Epithelial cell of esophagus (primary cell): ENCODE results near the gene STUM.

Experiments
- DNase-seq: peaks from one replicate; pipeline ENCODE4 v3.0.0; 2010; ENCODE audit warnings: low read depth
- H3K4me3 ChIP-seq: 2 replicates; pipeline ENCODE4 v1.5.1; 2011; ENCODE audit warnings: mild to moderate bottlenecking, low read length, control low read depth
- CTCF ChIP-seq: IDR thresholded peaks from 2 replicates; pipeline ENCODE4 v1.5.1; 2011; ENCODE audit warnings: low read depth, mild to moderate bottlenecking, low read length, control low read depth, inconsistent platforms; ENCODE audit not compliant: insufficient read depth; ENCODE audit errors: missing control alignments

The STUM gene

GRCh38 chr1:226618380-226618779 is 69.8 kb downstream of the STUM start:
- H3K4me3 ChIP-seq = no peak overlapping the region
- no peak for TF ChIP-seq CTCF
- DNase-seq = no peak

- no peak overlapping the region for H3K4me3 ChIP-seq
- TF ChIP-seq CTCF = no peak
- DNase-seq = no peak
Observed at GRCh38 chr1:226619031-226619430, 70.5 kb downstream of the STUM start.

GRCh38 chr1:226622012-226622411 is 73.4 kb downstream of the STUM start:
- no peak overlapping the region for H3K4me3 ChIP-seq
- TF ChIP-seq CTCF = no peak
- no peak for DNase-seq

GRCh38 chr1:226624526-226624925 is 76.0 kb downstream of the STUM start:
- DNase-seq = peak; percentile 95
- no peak overlapping the region for H3K4me3 ChIP-seq
- TF ChIP-seq CTCF = no peak

GRCh38 chr1:226625326-226625725 is 76.8 kb downstream of the STUM start:
- no peak for TF ChIP-seq CTCF
- DNase-seq = no peak
- no peak overlapping the region for H3K4me3 ChIP-seq

- H3K4me3 ChIP-seq = no peak overlapping the region
- no peak for DNase-seq
- TF ChIP-seq CTCF = no peak
Observed at GRCh38 chr1:226625832-226626576, 77.4 kb downstream of the STUM start.

- peak; percentile 91 for TF ChIP-seq CTCF
- no peak overlapping the region for H3K4me3 ChIP-seq
Observed at GRCh38 chr1:226626577-226626956, 78.0 kb downstream of the STUM start.

More at GRCh38 chr1:226626577-226626956, 78.0 kb downstream of the STUM start:
- DNase-seq = peak; percentile 62
